HG03135 (cell line): Measurements from ENCODE around the gene IREB2.

Source experiments
- ATAC-seq: cut with Tn5 transposase; IDR thresholded peaks from one replicate; pipeline ENCODE4 v1.9.1; 2021; ENCODE audit warnings: mild to moderate bottlenecking, moderate library complexity; ENCODE audit not compliant: unreplicated experiment

IREB2 gene

GRCh38 chr15:78405336-78405924, 32.6 kb upstream of the IREB2 start:
- no peak for ATAC-seq

DNA sequence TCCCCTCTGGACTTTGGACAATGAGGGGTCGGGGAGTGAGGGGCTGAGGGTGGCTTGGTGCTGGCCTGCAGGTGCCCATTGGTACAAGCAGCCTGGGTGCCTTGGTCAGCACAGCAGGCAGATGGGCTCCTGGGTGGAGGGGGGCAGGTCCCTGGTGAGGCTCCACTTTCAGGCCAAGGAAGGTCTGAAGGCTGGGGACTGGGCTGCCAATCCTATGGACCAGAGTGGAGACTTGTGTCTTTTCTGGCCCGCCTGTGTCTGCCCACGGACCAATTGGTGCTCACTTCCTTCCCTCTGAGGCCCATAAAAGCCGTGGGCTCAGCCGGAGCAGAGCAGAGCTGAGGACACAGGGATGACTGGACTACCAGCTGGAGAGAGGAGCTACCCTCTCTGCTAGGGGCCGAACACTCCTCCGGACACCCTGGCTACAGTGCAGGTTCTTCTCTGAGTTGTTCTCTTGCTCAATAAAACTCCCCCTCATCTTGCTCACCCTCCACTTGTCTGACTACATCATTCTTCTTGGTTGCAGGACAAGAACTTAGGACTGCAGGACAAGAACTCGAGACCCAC, 31.9 kb upstream of the IREB2 start:
- ATAC-seq: no peak

DNA sequence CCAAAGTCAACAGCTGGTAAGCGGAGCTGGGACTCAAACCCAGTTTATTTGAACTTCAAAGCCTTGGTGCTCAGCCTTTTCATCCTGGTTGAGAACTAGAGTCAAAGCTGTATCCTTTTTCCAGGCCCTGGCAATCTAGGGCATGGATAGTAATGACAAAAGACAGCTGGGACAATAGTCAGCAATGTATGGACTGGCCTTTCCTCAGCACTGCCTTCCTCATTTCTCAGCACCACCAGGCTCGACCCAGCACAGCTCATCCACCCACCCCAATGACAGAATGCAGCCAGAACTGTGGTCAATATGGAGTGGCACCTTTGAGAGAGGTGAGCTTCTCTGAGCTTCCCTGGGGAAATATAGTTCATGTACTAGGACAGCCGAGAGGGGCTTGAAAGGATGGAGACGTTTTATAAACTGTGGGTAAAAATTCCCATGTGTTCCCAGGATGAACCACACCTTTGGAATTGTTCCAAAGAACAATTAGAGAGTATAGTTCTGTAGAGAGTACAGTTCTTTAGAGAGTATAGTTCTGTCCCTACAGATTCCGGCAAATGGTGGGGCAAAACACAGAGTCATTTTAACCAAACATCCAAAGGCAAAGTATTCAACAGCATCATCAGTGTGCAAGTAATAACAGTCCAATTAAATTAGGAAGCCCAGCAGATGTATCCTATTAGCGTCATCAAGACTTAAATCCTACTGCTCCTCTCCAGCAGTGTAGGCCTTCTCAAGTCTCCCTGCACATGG, 30.2 kb upstream of the IREB2 start:
- ATAC-seq: no peak

- ATAC-seq: no peak
These were observed 29.7 kb upstream of the IREB2 start for GRCh38 chr15:78408355-78408640.

GRCh38 chr15:78408961-78409360, 29.1 kb upstream of the IREB2 start:
- no peak for ATAC-seq

DNA sequence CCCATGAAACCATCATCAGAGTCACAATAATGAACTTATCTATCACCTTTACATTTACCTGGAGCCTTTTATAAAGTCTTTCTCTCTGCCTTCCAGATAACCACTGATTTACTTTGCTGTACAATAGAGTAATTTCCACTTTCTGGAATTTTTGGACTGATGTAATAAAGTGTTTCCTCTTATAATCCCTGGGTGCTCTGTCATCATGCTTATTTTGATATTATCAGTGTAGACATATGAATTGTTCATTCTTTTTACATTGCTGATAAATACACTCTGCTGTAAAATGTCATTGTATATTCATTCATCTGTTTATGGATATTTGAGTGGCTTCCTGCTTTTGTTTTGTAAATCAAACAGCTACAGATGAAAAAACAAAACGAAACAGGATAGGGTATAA, 27.0 kb upstream of the IREB2 start:
- ATAC-seq: no peak

DNA sequence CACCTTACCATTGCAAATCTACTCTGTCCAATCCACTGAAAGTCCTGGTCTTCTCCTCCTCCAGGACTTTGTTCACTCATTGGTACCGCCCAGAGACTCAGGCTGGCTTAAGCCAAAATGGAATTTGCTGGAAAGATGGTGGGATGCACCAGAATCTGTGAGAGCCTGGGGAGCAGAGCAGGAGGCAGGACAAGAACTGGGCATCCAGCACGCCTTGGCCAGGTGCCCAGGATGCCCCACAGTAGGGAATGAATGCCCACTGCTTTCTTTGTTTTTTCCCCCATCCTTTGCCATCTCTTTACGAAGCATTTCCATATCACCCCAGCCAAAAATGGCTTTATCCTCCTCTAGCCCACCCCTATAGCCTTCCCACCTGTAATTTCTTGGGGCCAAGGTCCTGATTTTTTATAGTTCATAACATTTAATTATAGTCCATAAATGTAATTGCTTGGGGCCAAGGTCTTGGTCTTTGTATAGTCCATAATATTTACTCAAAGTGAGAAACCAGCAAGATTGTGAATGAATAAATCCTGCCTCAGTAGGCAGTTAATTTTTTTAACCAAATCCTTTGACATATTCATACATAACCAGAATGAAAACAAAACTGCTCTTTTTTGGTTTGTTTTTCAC, 23.3 kb upstream of the IREB2 start:
- no peak for ATAC-seq

GRCh38 chr15:78415284-78415683, 22.7 kb upstream of the IREB2 start:
- ATAC-seq: no peak

- ATAC-seq: no peak
These were observed 20.0 kb upstream of the IREB2 start for GRCh38 chr15:78417754-78418630.

- ATAC-seq: no peak
These were observed 19.3 kb upstream of the IREB2 start for GRCh38 chr15:78418686-78419085.

- ATAC-seq: no peak
These were observed 18.6 kb upstream of the IREB2 start for GRCh38 chr15:78419367-78419766.

- no peak for ATAC-seq
These were observed 17.8 kb upstream of the IREB2 start for GRCh38 chr15:78420220-78420619.

- ATAC-seq: no peak
These were observed 17.2 kb upstream of the IREB2 start for GRCh38 chr15:78420766-78421165.

DNA sequence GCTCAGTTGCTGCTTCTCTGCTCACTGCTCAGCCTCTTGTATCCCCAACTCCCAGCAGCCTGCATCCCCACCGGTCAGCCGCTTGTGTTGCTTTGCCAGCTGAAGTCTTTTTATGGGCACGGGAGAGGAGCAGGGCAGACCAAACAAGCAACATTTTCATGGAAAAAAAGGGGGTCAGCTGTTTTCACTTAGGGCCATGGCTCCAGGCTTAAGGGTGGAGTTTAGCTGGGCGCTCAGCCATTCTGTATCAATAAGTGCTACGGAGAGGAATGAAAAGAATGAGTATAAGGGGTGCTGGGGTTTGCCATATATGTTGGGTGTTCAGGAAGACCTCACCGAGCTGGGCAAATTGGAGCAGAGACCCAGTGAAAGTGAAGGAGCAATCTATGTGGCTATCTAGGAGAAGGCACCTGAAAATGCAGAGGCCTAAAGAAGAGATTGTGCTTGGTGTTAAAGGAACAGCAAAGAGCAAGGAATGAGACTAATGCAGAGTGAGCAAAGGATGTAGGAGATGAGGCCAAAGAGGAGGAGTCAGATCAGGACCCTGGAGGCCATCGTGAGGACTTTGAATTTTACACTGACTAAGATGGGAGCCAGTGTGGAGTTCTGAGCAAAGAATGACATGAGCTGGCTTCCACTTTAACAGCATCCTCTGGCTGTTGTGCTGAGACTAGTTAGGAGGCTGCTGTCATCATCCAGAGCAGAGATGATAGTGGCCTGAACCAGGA, 16.6 kb upstream of the IREB2 start:
- ATAC-seq: no peak

DNA sequence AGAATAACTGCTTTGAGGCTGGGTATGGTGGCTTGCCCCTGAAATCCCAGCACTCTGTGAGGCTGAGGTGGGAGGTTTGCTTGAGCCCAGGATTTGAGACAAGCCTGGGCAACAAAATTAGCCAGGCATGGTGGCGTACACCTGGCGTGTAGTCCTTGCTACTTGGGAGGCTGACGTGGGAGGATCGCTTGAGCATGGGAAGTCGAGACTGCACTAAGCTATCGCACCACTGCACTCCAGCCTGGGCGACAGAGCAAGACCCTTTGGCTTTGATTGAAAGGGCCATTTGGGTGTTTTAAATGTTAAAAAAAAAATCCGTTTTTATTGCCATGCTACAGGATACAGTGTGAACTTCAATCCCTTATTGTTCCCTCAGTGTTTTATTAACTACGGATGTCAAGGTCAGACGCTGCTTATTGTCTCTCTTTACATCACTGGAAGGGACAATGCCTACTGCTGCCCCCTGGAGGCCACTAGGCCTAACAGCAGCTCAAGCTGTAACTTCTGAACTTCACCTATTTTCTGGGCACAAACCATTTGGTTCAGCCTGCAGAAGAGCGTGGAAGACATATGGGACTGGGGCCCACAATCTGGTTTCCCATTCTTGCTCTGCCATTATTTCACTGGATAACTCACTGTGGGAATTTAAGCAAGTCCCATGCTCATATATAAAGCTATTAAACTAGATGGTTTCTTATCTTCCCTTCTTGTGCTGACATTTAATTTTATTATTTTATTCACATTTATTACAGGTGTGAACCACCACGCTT, 15.3 kb upstream of the IREB2 start:
- no peak for ATAC-seq

DNA sequence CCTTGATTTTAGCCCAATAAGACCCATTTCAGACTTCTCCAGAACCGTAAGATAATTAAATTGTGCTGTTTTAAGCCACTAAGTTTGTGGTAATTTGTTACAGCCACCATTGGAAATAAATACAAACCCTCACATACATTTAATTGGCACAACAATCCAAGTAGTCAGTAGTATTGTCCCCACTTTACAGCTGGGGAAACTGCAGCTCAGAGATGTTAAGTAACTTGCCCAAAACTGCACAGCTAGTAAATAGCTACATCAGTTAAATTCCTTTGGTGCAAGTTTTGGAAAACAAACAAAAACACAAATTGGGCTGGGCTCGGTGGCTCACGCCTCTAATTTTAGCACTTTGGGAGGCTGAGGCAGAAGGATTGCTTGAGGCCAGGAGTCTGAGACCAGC, 13.3 kb upstream of the IREB2 start:
- ATAC-seq: no peak

DNA sequence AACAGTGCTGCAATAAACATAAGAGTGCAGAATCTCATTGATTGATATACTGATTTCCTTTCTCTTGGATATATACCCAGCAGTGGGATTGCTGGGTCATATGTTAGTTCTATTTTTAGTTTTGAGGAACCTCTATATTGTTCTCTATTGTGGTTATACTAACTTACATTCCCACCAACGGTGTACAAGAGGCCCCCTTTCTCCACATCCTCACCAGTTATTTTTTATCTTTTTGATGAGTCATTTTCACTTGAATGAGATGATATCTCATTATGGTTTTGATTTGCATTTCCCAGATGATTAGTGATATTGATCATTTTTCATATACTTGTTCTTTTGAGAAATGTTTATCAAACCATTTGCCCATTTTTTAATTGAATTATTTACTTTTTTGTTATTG, 12.4 kb upstream of the IREB2 start:
- no peak for ATAC-seq

- ATAC-seq: no peak
These were observed 11.7 kb upstream of the IREB2 start for GRCh38 chr15:78426300-78426699.

- no peak for ATAC-seq
These were observed 10.1 kb upstream of the IREB2 start for GRCh38 chr15:78427953-78428352.

GRCh38 chr15:78429477-78429876, 8.5 kb upstream of the IREB2 start:
- no peak for ATAC-seq
